Kasumi-1 (cell line): ENCODE measurements around the gene PKD1L1.
"Not testable (repeated sequence)": the region's sequence is repeated elsewhere in the genome, so short reads cannot be mapped to it uniquely, and the experiment has no call there.

Source experiments
- DNase-seq, 2 experiments: peaks; one replicate each; lab custom pipeline; 2025; lab: John Stamatoyannopoulos, UW

Gene PKD1L1, protein sequence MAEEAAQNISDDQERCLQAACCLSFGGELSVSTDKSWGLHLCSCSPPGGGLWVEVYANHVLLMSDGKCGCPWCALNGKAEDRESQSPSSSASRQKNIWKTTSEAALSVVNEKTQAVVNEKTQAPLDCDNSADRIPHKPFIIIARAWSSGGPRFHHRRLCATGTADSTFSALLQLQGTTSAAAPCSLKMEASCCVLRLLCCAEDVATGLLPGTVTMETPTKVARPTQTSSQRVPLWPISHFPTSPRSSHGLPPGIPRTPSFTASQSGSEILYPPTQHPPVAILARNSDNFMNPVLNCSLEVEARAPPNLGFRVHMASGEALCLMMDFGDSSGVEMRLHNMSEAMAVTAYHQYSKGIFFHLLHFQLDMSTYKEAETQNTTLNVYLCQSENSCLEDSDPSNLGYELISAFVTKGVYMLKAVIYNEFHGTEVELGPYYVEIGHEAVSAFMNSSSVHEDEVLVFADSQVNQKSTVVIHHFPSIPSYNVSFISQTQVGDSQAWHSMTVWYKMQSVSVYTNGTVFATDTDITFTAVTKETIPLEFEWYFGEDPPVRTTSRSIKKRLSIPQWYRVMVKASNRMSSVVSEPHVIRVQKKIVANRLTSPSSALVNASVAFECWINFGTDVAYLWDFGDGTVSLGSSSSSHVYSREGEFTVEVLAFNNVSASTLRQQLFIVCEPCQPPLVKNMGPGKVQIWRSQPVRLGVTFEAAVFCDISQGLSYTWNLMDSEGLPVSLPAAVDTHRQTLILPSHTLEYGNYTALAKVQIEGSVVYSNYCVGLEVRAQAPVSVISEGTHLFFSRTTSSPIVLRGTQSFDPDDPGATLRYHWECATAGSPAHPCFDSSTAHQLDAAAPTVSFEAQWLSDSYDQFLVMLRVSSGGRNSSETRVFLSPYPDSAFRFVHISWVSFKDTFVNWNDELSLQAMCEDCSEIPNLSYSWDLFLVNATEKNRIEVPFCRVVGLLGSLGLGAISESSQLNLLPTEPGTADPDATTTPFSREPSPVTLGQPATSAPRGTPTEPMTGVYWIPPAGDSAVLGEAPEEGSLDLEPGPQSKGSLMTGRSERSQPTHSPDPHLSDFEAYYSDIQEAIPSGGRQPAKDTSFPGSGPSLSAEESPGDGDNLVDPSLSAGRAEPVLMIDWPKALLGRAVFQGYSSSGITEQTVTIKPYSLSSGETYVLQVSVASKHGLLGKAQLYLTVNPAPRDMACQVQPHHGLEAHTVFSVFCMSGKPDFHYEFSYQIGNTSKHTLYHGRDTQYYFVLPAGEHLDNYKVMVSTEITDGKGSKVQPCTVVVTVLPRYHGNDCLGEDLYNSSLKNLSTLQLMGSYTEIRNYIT (N-terminal part only)

DNA sequence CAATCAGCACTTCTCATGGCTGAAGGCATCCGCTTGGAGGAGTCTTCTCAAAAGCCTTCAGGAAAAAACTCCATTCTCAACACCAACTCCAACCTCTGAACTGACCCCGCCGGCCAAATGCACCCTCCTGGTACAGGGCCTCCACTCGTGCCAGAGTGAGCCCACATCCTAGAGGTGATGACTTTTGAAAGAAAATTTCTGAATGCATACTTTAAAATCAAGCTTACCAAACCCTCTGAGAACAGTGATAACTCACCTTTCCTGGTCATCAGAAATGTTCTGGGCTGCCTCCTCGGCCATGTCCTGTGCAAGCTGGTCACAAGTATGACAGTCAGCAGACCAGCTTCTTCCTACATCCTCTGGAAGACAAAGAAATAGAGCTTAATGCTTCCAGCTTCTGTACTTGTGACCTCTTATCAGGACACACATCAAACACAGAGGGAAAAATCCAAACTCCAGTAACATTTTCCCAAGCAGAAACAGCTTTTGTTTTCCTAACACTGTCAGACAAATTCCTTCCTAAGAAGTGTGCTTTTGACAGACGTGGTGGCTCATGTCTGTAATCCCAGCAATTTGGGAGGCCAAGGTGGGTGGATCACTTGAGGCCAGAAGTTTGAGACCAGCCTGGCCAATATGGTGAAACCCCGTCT is at the start of gene PKD1L1:
Gene PKD1L1 (minus strand): TSS at position 326 of the 650 bp plus-strand sequence. CDS start 26 bp downstream, at position 300.
- no peak for DNase-seq

DNA sequence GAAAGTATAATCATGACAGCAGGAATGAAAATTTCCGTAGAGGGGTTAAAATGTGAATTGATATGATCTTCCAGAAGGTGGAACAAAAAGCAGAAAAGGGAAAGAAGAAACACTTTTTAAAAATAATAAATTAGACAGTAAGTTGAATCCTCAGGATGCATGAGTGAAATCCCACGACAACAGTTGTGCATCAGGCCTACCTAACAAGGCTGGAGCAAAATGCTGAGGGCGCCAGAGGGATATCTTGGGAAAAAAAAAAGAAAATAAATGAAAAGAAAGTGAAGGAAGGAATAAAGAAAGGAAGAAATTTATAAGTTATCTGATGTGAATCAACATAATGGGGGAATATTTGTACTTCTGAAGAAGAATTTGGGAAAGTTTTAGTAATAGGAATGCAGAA is 44.2 kb upstream of the PKD1L1 start:
- DNase-seq, result no peak

DNA sequence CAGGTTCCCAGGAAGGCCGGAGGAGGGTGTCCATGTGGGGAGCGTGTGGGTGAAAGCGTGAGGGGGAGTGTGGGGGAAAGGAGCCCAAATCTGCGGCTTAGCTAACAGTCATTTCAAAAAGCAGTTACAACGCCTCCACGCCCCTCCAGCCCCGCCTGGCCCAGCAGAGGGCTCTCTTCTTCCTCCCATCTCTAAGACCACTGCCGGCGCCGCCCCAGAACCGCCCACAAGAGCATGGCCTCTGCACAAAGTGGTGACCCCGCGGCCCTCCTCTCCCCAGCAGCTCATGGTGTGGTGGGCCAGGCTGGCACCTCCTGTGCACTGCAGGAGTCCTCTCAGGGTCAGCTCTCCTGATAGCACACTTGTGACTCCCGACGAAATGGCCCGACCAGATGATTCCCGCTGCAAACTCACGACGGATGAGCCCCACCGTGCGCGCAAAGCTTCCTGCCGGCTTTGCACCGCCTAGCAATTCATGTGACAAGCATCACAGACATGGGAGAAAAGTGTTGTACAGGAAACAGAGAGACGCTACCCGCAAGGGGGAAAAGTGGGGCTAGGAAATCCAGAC is 43.6 kb upstream of the PKD1L1 start:
- peak; percentile 97 to 98 for DNase-seq

DNA sequence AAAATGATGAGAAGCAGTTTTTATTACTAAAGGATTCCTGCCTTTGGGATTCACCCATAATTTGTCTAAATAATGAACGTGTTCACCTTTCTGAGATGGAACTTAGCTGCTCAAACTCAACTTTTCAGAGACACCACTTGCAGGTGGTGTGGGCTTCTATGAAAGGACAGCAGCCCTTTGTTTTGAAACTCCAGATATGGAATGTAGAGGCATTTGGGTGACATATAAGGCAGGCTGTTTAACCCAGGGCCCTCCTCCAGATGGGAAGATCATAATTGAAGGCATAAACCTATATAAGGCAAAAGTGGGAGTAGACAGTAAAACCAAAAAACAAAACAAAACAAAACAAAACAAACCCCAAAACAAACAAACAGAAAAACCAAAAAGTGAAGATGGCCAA is 43.0 kb upstream of the PKD1L1 start:
- peak; percentile 48 to 57 for DNase-seq

DNA sequence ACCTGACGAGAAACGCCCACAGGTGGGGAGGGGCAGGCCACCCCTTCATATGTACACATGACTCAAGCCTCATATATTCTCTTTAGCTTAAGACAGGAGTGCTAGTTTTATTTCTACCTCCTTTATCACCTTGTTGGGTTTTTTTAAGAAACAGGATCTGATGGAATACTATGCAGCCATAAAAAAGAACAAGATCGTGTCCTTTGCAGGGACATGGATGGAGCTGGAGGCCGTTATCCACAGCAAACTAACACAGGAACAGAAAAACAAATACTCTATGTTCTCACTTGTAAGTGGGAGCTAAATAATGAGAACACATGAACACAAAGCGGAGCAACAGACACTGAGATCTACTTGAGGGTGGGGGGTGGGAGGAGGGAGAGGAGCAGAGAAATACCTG is 42.3 kb upstream of the PKD1L1 start:
- DNase-seq, result no peak

DNA sequence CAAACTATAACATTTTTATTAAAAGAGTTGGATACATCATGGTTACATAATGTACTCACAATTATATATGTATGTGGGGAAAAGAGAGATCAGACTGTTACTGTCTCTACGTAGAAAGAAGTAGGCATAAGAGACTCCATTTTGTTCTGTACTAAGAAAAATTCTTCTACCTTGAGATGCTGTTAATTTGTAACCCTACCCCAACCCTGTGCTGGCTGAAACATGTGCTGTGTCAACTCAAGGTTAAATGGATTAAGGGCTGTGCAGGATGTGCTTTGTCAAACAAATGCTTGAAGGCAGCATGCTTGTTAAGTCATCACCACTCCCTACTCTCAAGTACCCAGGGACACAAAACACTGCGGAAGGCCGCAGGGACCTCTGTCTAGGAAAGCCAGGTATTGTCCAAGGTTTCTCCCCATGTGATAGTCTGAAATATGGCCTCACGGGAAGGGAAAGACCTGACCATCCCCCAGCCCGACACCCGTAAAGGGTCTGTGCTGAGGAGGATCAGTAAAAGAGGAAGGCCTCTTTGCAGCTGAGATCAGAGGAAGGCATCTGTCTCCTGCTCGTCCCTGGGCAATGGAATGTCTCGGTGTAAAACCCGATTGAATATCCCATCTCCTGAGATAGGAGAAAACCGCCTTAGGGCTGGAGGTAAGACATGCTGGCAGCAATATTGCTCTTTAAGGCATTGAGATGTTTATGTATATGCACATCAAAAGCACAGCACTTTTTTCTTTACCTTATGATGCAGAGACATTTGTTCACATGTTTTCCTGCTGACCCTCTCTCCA is 41.5 kb upstream of the PKD1L1 start:
- not testable (repeated sequence) for DNase-seq

DNA sequence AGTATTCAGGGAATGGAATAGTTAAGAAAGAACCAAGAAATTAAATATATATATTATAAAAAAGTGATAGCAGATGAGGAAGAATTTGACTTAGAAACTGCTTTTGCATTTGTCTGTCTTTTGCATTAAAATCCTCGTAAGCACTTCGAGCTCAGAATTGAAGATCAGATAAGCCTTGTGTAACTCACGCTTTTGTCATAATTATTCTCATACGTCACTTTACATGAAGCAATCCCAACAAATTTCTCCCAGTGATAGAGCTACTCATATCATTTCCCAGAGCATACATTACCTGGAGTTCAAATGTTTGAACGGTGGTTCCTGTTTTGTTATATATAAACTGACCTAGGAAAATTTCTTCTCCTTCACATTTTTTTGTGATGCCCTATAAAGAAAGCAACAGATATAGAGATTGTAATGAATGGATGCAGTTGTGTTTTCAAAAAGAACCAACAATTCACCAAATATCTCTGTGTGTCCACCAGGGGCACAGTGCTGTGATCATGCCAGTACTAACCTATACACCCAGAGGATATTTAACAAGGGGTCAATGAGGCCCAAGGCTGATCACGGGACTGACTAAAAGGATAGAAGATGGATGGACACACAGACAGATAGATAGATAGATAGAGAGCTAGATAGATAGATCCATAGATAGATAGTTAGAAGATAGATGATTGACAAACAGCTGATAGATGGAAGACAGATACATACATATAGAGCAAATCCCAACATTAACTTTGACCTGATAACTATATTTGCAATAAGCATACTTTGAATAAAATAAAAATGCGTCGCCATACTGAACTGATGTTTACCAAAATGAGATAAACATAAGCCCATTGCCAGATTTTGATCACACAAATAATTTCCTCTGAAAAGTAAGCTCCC is 40.5 kb upstream of the PKD1L1 start:
- peak; percentile 45 to 60 for DNase-seq

DNA sequence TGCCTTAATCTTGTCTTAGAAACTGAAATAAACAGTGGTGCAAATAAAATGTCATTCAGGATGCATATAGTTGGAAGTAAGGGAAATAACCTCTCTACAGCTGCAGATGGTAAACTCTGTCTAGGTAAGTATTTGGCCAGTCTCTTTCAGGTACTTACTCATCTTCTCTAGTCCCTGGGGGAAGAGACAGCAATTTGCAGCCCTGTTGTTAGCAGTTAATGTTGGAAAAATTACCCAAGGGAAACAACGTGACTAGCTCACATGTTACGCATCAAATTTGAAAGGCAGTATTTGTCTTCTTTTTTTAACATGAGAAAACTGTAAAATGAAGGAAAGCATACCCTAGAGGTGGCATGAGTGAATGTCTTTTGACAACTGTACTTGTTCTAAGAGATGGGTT is 34.3 kb upstream of the PKD1L1 start:
- peak in 1 of 2 experiments; percentile 9 for DNase-seq

DNA sequence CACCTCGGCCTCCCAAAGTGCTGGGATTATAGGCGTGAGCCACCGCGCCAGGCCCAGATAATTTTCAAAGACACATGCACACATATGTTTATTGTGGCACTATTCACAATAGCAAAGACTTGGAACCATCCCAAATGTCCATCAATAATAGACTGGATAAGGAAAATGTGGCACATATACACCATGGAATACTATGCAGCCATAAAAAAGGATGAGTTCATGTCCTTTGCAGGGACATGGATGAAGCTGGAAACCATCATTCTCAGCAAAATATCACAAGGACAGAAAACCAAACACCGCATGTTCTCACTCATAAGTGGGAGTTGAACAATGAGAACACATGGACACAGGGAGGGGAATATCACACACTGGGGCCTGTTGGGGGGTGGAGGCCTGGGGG is 32.4 kb upstream of the PKD1L1 start:
- DNase-seq, result not testable (repeated sequence)

DNA sequence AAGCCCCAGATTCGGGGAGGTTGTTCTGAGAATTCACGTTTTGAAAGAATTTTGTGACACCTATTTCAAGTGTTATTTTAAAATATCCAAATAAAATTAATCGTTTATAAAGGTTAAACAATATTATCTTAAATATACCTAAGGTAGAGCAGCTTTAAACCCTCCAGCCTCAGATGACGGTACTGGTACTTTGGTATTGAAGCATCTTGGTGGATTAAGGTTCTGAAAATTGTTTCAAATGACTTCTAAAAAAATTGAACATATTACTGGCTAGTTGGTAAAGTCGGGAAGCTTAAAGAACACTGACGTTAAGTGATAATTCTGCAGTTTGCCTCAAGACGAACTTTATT is 31.5 kb upstream of the PKD1L1 start:
- peak in 1 of 2 experiments; percentile 68 for DNase-seq

DNA sequence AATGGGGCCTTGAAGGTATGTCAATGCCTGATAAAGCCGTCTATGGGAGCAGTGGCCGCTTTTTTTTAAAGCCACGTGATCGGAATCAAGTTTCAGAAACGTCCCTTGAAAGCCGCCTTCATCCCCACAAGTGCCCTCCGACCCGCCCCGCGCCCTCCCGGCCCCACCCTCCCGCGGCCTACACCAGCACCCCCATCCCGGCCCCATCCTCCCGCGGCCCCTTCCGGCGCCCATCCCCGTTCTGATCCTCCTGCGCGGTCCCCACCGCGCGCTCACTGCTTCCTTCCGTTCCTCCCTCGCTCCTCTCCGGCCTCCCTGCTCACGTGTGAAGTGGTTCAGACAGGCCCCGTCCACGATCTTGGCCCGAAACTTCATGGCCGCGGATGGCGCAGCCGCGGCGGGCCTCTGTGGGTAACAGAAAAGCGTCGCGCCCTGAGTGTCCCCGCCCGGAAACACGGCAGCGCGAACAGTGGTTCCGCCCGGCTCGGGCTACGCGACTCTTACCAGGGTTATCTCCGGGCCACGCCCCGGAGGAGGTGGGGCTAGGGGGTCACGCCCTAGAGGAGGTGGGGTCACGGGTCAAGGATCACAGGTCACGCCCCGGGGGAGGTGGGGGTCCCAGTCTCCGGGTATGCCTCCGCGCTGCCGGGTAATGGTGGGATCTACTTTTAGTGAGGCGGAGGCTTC is 31.0 kb upstream of the PKD1L1 start, which contains the start of gene HUS1:
Gene HUS1 (minus strand): TSS at position 471 of the 687 bp plus-strand sequence. CDS start 96 bp downstream, at position 375.
- peak; percentile 92 to 95 for DNase-seq

DNA sequence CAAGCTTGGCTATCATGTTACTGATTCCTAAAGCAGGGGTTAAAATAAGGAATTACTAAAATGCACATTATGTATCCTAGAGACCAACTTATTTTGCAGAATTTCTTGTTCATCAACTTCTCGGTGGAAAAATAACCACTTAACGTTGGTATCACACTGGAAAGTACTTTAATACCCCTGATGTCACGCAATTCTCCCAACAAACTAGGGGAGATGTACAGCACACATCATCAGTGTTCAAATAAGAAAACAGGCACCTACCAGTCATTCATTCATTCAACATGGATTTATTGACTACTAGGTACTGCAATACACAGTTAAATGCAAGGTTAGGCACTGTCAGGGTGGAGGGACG is 30.5 kb upstream of the PKD1L1 start:
- no peak for DNase-seq

DNA sequence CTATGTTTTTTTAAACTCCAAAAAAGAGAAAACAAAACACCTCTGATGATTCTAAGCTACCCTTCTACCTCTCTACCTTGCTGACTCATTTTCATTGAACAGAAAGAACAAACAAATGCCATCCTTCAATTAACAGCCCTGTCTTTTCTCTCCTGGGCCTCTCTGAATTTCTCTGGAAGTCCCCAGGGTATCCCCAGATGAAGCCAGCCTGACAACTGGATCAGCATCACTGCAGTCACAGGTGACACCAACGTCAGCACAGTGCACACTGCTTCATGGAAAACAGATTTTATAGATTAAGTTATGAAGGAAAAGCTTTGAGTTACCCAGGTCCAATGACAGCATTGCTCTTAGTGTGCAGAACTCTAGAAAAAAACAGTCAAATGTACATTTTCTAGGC is 25.5 kb upstream of the PKD1L1 start:
- no peak for DNase-seq

DNA sequence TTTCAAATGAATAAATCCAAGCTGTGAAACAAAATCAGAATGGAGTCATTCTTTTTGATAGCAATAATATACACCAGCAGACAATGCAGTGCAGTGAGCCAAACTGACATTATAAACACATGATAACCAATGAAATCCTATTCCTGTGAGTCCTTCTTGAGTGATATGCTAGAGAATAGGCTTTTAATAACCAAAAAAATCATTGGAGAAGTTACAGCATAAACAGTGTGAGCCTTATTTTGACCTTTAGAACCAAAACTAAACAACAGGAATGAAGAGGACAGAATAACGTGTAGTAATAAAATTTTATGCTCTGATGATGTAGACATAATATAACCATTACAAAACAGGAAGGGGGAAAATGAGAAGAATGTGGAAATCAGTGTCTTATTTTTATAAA is 22.5 kb upstream of the PKD1L1 start:
- DNase-seq, result no peak

DNA sequence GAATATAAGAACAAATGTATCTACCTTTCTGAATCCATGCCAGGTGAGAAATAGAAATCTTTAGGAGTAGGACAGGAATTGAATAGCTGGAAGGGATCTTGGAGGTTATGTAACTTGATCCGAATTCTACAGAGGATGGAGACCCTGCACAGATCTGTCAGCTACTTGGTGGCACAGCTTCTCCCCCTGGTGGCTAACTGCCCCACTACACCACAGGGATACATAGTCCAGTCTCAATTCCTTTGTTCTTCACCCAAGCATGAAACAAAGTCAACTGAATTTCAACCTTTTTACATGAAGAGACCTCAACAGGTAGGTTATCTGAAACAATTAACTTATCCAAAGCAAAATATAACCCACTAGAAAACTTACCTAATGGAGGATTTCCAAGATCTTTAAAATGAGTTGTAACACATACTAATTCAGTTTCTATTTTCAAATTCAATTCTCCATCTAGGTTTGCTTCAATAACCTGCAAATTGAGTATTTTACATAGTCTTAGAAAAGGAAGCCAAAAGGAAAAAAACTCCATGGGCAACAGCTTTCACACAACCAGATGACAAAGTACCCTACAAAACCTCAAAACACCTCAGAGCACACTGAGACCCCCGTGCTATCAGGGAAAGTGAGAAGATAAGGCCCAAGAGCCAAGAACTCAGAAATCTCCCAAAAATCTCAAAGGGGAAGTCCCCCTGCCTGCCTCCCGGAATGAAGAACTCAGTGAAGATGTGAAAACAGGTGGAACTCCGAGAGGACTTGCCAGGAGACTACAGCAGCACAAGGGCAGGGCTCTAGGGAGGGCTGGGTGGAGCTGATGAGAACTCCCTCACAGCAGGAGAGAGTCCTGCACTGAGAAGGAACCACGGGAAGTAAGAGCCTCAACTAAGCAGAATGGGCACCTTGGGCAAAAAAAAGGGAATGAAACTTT is 20.8 kb upstream of the PKD1L1 start:
- peak; percentile 85 to 90 for DNase-seq

DNA sequence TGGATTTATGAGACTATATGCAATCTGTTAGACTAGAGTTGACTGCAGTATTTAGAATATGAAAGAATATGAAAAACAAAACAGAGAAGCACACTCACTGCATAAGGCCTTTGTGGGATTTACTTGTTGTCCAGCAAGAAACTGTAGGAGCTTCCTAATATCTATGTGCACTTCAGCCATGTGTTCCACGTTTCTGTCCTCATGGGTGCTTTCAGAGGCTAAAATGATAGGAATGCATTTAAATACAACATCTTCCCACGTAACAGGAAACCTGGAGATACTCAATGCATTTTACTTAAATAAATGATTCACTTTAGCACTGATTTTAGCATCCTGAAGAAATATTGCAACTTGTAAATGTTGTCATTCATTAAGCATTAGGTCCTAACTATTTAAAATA is 19.4 kb upstream of the PKD1L1 start:
- no peak for DNase-seq

DNA sequence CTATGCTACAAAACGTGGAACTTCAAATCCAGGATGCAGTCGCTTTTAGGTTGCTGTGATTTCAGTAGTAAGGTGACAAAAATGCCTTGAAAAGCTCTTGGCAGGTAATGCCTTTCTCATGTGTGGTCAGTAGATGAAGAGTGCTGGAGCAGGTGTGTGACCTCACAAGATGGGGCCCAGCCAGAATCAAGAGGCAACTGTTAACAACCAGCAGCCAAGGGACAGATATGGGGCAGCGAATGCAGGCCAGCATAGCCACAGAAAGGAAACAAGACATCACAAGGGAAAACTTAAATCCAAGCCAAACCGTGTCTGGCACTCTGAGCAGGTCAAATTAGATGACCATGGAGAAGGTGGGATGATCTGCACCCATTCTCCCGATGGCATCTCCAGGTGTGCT is 18.9 kb upstream of the PKD1L1 start:
- DNase-seq, result no peak

DNA sequence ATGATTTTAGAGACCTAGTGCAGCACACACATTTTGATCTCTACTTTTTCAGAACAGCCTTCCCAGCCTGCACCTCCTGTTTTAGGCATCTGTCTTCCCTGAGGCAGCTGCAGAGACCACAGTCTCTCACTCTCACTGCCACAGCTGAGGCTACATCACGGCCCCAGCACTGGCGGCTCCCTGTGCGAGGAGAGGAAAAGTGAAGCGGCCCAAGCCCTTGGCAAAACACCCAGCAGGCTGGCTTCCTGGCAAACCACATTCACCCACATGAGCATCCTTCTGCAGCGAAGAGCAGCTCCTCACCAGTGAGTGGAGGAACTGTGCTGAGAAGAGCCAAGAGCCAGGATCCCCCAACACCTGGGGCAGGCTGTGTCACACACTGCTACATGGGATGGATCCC is 17.2 kb upstream of the PKD1L1 start:
- no peak for DNase-seq
